K562 (cell line): Measurements from ENCODE around the gene PGK2. TPM values are rescaled to one million over a fixed set of nuclear protein-coding genes. Genes with fewer than 3 reads are reported as not detected.
A peak's percentile ranks its signal among the peaks of the same experiment; 100 is the strongest.

Experiments used
- ATAC-seq: fragments of 200-7000 bp; cut with Tn5 transposase; 3 replicates; pipeline ENCODE4 v1.9.1; 2020; ENCODE audit warnings: moderate library complexity
- Bru-seq: library from RNA; stranded (reverse); fragments of 400-500 nt; gene quantifications from one replicate; lab custom pipeline; 2021; lab: Mats Ljungman, UMichigan
- BruChase-seq, 2 experiments: library from RNA; stranded (reverse); fragments of 400-500 nt; gene quantifications; one replicate each; lab custom pipeline; 2021; lab: Mats Ljungman, UMichigan
- BruUV-seq: library from RNA; stranded (reverse); fragments of 400-500 nt; replicated peaks from 2 replicates; lab custom pipeline; 2021; lab: Mats Ljungman, UMichigan
- CTCF ChIA-PET: fragments of 300-600 bp; formaldehyde crosslinking; extraction: SDS; loops from one replicate; lab custom pipeline; 2021; ENCODE audit warnings: low intra/inter-chr PET ratio; lab: Yijun Ruan, JAX
- POLR2A ChIA-PET: fragments of 300-600, 350-650 bp; sonication (Branson Sonifier 250); formaldehyde crosslinking; extraction: SDS; loops from one replicate; lab custom pipeline; 2021; ENCODE audit warnings: antibody characterized with exemption, inconsistent platforms; lab: Yijun Ruan, JAX
- DNase-seq, 4 experiments: peaks; one replicate each; pipeline versions ENCODE4 v3.0.0 to v3.0.0-alpha.2; 2011 to 2018; ENCODE audit warnings: low spot score in 3 of 4, mixed read lengths in 3 of 4; ENCODE audit errors: extremely low read depth in 1 of 4
- FAIRE-seq: peaks from 2 replicates; lab custom pipeline; 2011; peaks lifted over from hg19 to GRCh38; lab: Jason Lieb, UNC
- H2AFZ ChIP-seq: 2 replicates; pipeline ENCODE4 v1.6.0; 2011; ENCODE audit warnings: low read depth, low read length, control low read depth, inconsistent platforms
- H3K27ac ChIP-seq: fragments of 200-600 bp; 3 replicates; pipeline ENCODE4 v1.8.0; 2011; ENCODE audit warnings: low read depth, mild to moderate bottlenecking, control low read depth, inconsistent platforms, low read length, moderate library complexity, mixed read lengths; ENCODE audit errors: extremely low read depth
- H3K27me3 ChIP-seq, 2 experiments: fragments of 300-600 bp in 1 of 2; 2 replicates in 1 of 2; 3 replicates in 1 of 2; pipeline versions ENCODE4 v1.6.0 to v1.8.0; 2011; ENCODE audit warnings: inconsistent platforms in 2 of 2, low read length in 2 of 2, mild to moderate bottlenecking in 1 of 2, mixed read lengths in 1 of 2, moderate library complexity in 1 of 2; ENCODE audit not compliant: control insufficient read depth in 2 of 2, insufficient read depth in 2 of 2
- H3K36me3 ChIP-seq: fragments of 300-600 bp; 3 replicates; pipeline ENCODE4 v1.8.0; 2011; ENCODE audit warnings: mild to moderate bottlenecking, low read length, inconsistent platforms; ENCODE audit not compliant: control insufficient read depth, insufficient read depth
- H3K4me1 ChIP-seq, 2 experiments: fragments of 200-600 bp in 1 of 2; replicated peaks in 1 of 2; 2 replicates in 1 of 2; 3 replicates in 1 of 2; pipeline versions ENCODE4 v1.5.1 to v1.8.0; 2011; ENCODE audit warnings: inconsistent platforms in 2 of 2, low read length in 2 of 2, mild to moderate bottlenecking in 1 of 2, mixed read lengths in 1 of 2, moderate library complexity in 1 of 2; ENCODE audit not compliant: control insufficient read depth in 2 of 2, insufficient read depth in 2 of 2
- H3K4me2 ChIP-seq: 2 replicates; pipeline ENCODE4 v1.6.1; 2011; ENCODE audit warnings: low read length, control low read depth, inconsistent platforms, mixed read lengths; ENCODE audit not compliant: insufficient read depth
- H3K4me3 ChIP-seq: fragments of 200-600 bp; sonication (generic), shearing (Covaris generic); 2 replicates; pipeline ENCODE4 v1.5.1; 2016; ENCODE audit warnings: control low read depth, inconsistent platforms
- H3K79me2 ChIP-seq: fragments of 200-600 bp; 3 replicates; pipeline ENCODE4 v1.8.0; 2011; ENCODE audit warnings: low read length, inconsistent platforms; ENCODE audit not compliant: control insufficient read depth, insufficient read depth
- H3K9ac ChIP-seq, 2 experiments: 2 replicates each; pipeline versions ENCODE4 v1.6.0 to v1.6.1; 2011; ENCODE audit warnings: low read depth in 2 of 2, low read length in 2 of 2, control low read depth in 1 of 2, inconsistent platforms in 1 of 2, mild to moderate bottlenecking in 1 of 2, mixed read lengths in 1 of 2; ENCODE audit not compliant: insufficient read depth in 1 of 2
- H3K9me1 ChIP-seq: one replicate; pipeline ENCODE4 v1.6.0; 2011; ENCODE audit warnings: inconsistent platforms, mild to moderate bottlenecking, low read length, moderate library complexity; ENCODE audit not compliant: control insufficient read depth, insufficient read depth
- H3K9me3 ChIP-seq: replicated peaks from 2 replicates; pipeline ENCODE4 v1.5.1; 2011; ENCODE audit warnings: low read depth, low read length, inconsistent platforms; ENCODE audit not compliant: control insufficient read depth, insufficient read depth
- H4K20me1 ChIP-seq: replicated peaks from 2 replicates; pipeline ENCODE4 v1.6.1; 2011; ENCODE audit warnings: low read length, inconsistent platforms, mixed read lengths; ENCODE audit not compliant: control insufficient read depth, insufficient read depth
- CXXC5 ChIP-seq: fragments of 250-450 bp; sonication (Bioruptor Pico); IDR thresholded peaks from 2 replicates; pipeline ENCODE4 v1.8.0; 2022; ENCODE audit warnings: inconsistent platforms, mild to moderate bottlenecking, moderate library complexity
- KHSRP ChIP-seq: fragments of 450-650 bp; IDR thresholded peaks from 2 replicates; pipeline ENCODE4 v1.6.1; 2017
- PKNOX1 ChIP-seq: fragments of 450-650 bp; IDR thresholded peaks from 2 replicates; pipeline ENCODE4 v1.6.1; 2016
- POU5F1 ChIP-seq: fragments of 150-350 bp; IDR thresholded peaks from 2 replicates; pipeline ENCODE4 v1.6.1; 2014; ENCODE audit warnings: borderline replicate concordance, low read length, low read depth, mild to moderate bottlenecking; ENCODE audit not compliant: partially characterized antibody
- RFX1 ChIP-seq: fragments of 450-650 bp; IDR thresholded peaks from 2 replicates; pipeline ENCODE4 v1.6.1; 2016; ENCODE audit warnings: mild to moderate bottlenecking, moderate library complexity
- STAT6 ChIP-seq: sonication (generic); formaldehyde crosslinking; IDR thresholded peaks from 2 replicates; pipeline ENCODE4 v1.8.1; 2023; ENCODE audit warnings: mild to moderate bottlenecking, missing genetic modification reagents
- TBL1XR1 ChIP-seq, 2 experiments: IDR thresholded peaks; 2 replicates each; pipeline ENCODE4 v1.6.1; 2012; ENCODE audit warnings: improper control_type of control experiment in 2 of 2, low read length in 2 of 2, mild to moderate bottlenecking in 1 of 2
- ZNF146 ChIP-seq: IDR thresholded peaks from one replicate; pipeline ENCODE4 v1.6.1; 2018; ENCODE audit warnings: missing compliant biosample characterization; ENCODE audit not compliant: unreplicated experiment
- ZNF175 ChIP-seq: fragments of 200-800 bp; sonication (Bioruptor generic); IDR thresholded peaks from 2 replicates; pipeline ENCODE4 v1.6.1; 2016; ENCODE audit warnings: low read depth, mild to moderate bottlenecking, missing genetic modification characterization, missing compliant biosample characterization
- ZNF41 ChIP-seq: fragments of 250-450 bp; sonication (Bioruptor Pico); conservative IDR thresholded peaks from 2 replicates; pipeline ENCODE4 v1.4.0; 2020; ENCODE audit warnings: mild to moderate bottlenecking
- WGBS: fragments of 100-300 bp; shearing (Covaris generic); methylation state at CpG from one replicate; pipeline ENCODE4 v1.1.6; 2016; ENCODE audit warnings: low coverage, mixed read lengths; ENCODE audit not compliant: insufficient coverage; ENCODE audit errors: missing lambda C conversion rate; 5-methylcytosine and 5-hydroxymethylcytosine counted together
- in situ Hi-C: fragments of 300-500 bp; cut with MboI; formaldehyde crosslinking; loops from 4 replicates; pipeline ENCODE4 v1.15.0; 2018; ENCODE audit warnings: inconsistent platforms, mixed read lengths
- intact Hi-C: fragments of 100-400 bp; cut with micrococcal nuclease; formaldehyde crosslinking; loops from 2 replicates; pipeline ENCODE4 v1.14.2; 2022
- long read RNA-seq, 3 experiments: library from polyadenylated mRNA in 2 of 3; library from RNA in 1 of 3; unstranded in 2 of 3; stranded (forward) in 1 of 3; transcript quantifications; one replicate each; pipeline ENCODE4 v2.0.0, GENCODE V29; 2019 to 2022
- polyA minus RNA-seq, 3 experiments: library from RNA; depleted of rRNA, polyadenylated mRNA; stranded (reverse); fragments of >200 nt; gene quantifications; 2 replicates each; pipeline ENCODE4 v1.2.3, GENCODE V29; 2011
- polyA plus RNA-seq, 8 experiments: library from polyadenylated mRNA; depleted of rRNA in 4 of 8; stranded (reverse) in 5 of 8; unstranded in 3 of 8; fragments of >200 nt; fragmentation: Nextera tagmentation in 2 of 8; fragmentation: Illumina TruSeq in 1 of 8; extraction: Ambion mirVana in 2 of 8; extraction: Trizol in 1 of 8; gene quantifications; 2 replicates each; pipeline versions ENCODE4 v1.2.1 to v1.2.3, GENCODE V29; 2011 to 2014; ENCODE audit warnings: inconsistent platforms in 1 of 8, missing spikeins in 1 of 8
- total RNA-seq, 7 experiments: library from RNA; depleted of rRNA in 6 of 7; stranded (reverse); fragments of >200 nt in 6 of 7; fragmentation: Illumina TruSeq in 2 of 7; extraction: Trizol in 2 of 7; gene quantifications; 2 replicates each; pipeline versions ENCODE4 v1.2.1 to v1.2.3, GENCODE V29; 2011 to 2021; ENCODE audit warnings: low replicate concordance in 1 of 7
- TF ChIP-seq, protein P1 (sequence below): IDR thresholded peaks from 3 replicates; pipeline ENCODE4 v1.6.1; 2011; ENCODE audit warnings: borderline replicate concordance, mild to moderate bottlenecking; ENCODE audit not compliant: insufficient read length, insufficient read depth

The PGK2 gene
- not detected in 2 replicates for total RNA-seq (2011; cell fraction: chromatin; rRNA removed; ENCODE audit: low replicate concordance)
- not detected in 2 replicates for total RNA-seq (2011; cell fraction: nucleolus; rRNA removed)
- not detected in 2 replicates for total RNA-seq (2011; cell fraction: nucleoplasm; rRNA removed)
- total RNA-seq (2014; rRNA removed) = not detected in 2 replicates
- total RNA-seq (2014; rRNA removed; fragmentation: Illumina TruSeq; extraction: Trizol) = not detected in 2 replicates
- not detected in 2 replicates for total RNA-seq (2015; rRNA removed; fragmentation: Illumina TruSeq; extraction: Trizol)
- total RNA-seq (2021) = not detected in 2 replicates
- polyA plus RNA-seq (2011; rRNA removed) = not detected in 2 replicates
- polyA plus RNA-seq (2011; cell fraction: cytosol; rRNA removed) = not detected in 2 replicates
- polyA plus RNA-seq (2011; cell fraction: nucleus; rRNA removed) = not detected in 2 replicates
- polyA plus RNA-seq (2012) = not detected in 2 replicates
- polyA plus RNA-seq (2014; fragmentation: Illumina TruSeq; extraction: Trizol) = not detected in 2 replicates
- not detected for polyA plus RNA-seq (2014; fragmentation: Nextera tagmentation; extraction: Ambion mirVana)
- not detected in 2 replicates for polyA plus RNA-seq (2014; rRNA removed)
- polyA minus RNA-seq (2011; rRNA and poly(A)+ RNA removed) = 0.12 TPM in 1 of 2 replicates, not detected in the other
- not detected in 2 replicates for polyA minus RNA-seq (2011; cell fraction: cytosol; rRNA and poly(A)+ RNA removed)
- not detected in 2 replicates for polyA minus RNA-seq (2011; cell fraction: nucleus; rRNA and poly(A)+ RNA removed)
- not detected for Bru-seq, nascent RNA
- BruChase-seq, experiment 1, labeled RNA remaining after a 2-hour chase = not detected
- not detected for BruChase-seq, experiment 2, labeled RNA remaining after a 6-hour chase
- long read RNA-seq, experiment 1 = 0 reads
- long read RNA-seq, experiment 2 = 0 reads
- long read RNA-seq, experiment 3 = 0 reads

DNA sequence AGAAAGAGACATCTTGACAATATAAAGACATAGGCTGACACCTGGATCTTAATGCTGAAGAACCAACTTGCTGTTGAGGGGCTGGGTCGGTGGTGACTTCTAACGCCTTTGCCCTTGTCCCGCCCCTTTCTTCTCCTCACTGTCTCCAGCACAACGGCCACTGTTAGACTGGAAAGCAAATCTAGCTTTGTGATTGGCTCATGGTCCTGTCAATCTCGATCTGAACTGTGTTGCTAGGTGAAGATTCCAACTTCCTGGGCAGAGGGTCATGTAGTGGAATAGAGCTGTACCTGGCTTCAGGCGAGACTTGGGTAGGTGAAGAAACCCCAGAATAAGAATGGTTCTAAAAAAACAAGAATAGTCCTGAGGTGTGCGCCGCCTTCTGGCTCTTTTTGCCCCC lies at the start of gene PGK2:
PGK2 (minus strand) TSS at position 110 of the 400 bp plus-strand sequence; CDS start at position 12, 98 bp downstream.
- in situ Hi-C loops = no loop called here
- Histone ChIP-seq H3K27ac (no peak within 1 kb of the TSS), H3K27me3 (no peaks in the 10 kb centered on the region), H3K9me3 (peaks cover 4% of the 10 kb centered on the region), H3K9me1 (no peaks in the 10 kb centered on the region), H3K4me1 (peaks cover 7 to 11% of the 10 kb centered on the region in 2 experiments; a peak in 4 of 5 replicates), H4K20me1 (no peaks in the 10 kb centered on the region), H3K79me2 (no peaks in the 10 kb centered on the region), H3K36me3 (no peaks in the 10 kb centered on the region), H3K9ac (no peak within 1 kb of the TSS), H3K4me3 (no peak within 1 kb of the TSS), H2AFZ (peak within 1 kb of the TSS; percentile 11; the same call in 1 of the 2 replicates), H3K4me2 (no peak within 1 kb of the TSS)
- no TSS peak for BruUV-seq
- POLR2A ChIA-PET = interaction anchor here (0.8 kb wide), 1 partner anchor 24 kb away, joined by 3 read pairs; no protein-coding TSS in a partner anchor
- intact Hi-C loops = no loop called here
- FAIRE-seq (no peak), ATAC-seq (peak; percentile 30; the same call in 2 of the 3 replicates), DNase-seq (peak; percentile 50 to 67 (median 54))
- WGBS = 63% methylated on average over 8 of the region's 8 CpGs
- CTCF ChIA-PET = no interaction called here
- TF ChIP-seq ZNF146 (CRISPR knock-in tag) (no peak), STAT6 (CRISPR knock-in tag) (no peak), RFX1 (peak; percentile 70), CXXC5 (0 out of 2 replicates have a peak, but pooled peaks have one; percentile 10), POU5F1 (no peak), TBL1XR1 (IDR thresholded peaks at IDR 0.05; ENCODE audit: low read length in 2 of 2) (no peak), ZNF175 (CRISPR knock-in tag) (no peak), KHSRP (no peak), PKNOX1 (peak; percentile 97), ZNF41 (CRISPR knock-in tag) (no peak)
- TF ChIP-seq, protein P1, sequence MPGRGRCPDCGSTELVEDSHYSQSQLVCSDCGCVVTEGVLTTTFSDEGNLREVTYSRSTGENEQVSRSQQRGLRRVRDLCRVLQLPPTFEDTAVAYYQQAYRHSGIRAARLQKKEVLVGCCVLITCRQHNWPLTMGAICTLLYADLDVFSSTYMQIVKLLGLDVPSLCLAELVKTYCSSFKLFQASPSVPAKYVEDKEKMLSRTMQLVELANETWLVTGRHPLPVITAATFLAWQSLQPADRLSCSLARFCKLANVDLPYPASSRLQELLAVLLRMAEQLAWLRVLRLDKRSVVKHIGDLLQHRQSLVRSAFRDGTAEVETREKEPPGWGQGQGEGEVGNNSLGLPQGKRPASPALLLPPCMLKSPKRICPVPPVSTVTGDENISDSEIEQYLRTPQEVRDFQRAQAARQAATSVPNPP = no peak
